Neuronal stem cell (in vitro differentiated cells): ENCODE results near the gene ARL2BP.

ENCODE experiments used
- DNase-seq: peaks from one replicate; pipeline ENCODE4 v3.0.0-alpha.2; 2013; ENCODE audit warnings: low spot score
- H2AFZ ChIP-seq: one replicate; pipeline ENCODE4 v1.6.1; 2013; ENCODE audit warnings: mild to moderate bottlenecking, low read length, inconsistent platforms
- H2AK5ac ChIP-seq: 2 replicates; pipeline ENCODE4 v1.6.1; 2013; ENCODE audit warnings: low read depth, mild to moderate bottlenecking, inconsistent platforms, low read length, moderate library complexity, mixed read lengths
- H2BK120ac ChIP-seq: 2 replicates; pipeline ENCODE4 v1.6.1; 2013; ENCODE audit warnings: low read depth, mild to moderate bottlenecking, inconsistent platforms, low read length, moderate library complexity, mixed read lengths
- H2BK12ac ChIP-seq: one replicate; pipeline ENCODE4 v1.6.1; 2013; ENCODE audit warnings: low read length, inconsistent platforms
- H2BK15ac ChIP-seq: 2 replicates; pipeline ENCODE4 v1.6.1; 2013; ENCODE audit warnings: mild to moderate bottlenecking, low read length, inconsistent platforms, mixed read lengths
- H2BK5ac ChIP-seq: one replicate; pipeline ENCODE4 v1.6.1; 2013; ENCODE audit warnings: inconsistent platforms, mild to moderate bottlenecking, low read length, moderate library complexity
- H3K14ac ChIP-seq: one replicate; pipeline ENCODE4 v1.6.1; 2013; ENCODE audit warnings: low read length, inconsistent platforms
- H3K18ac ChIP-seq: 2 replicates; pipeline ENCODE4 v1.6.1; 2013; ENCODE audit warnings: low read length, inconsistent platforms
- H3K23ac ChIP-seq: 2 replicates; pipeline ENCODE4 v1.6.1; 2013; ENCODE audit warnings: low read depth, mild to moderate bottlenecking, mixed read lengths, low read length, inconsistent platforms; ENCODE audit not compliant: poor library complexity
- H3K27ac ChIP-seq: replicated peaks from 3 replicates; pipeline ENCODE4 v1.5.1; 2013; ENCODE audit warnings: low read length, inconsistent platforms
- H3K27me3 ChIP-seq, 3 experiments: 2 replicates each; pipeline ENCODE4 v1.6.1; 2013; ENCODE audit warnings: low read length in 3 of 3, mild to moderate bottlenecking in 2 of 3, inconsistent platforms in 1 of 3, low read depth in 1 of 3, mixed read lengths in 1 of 3, moderate library complexity in 1 of 3; ENCODE audit not compliant: control insufficient read depth in 3 of 3, insufficient read depth in 3 of 3
- H3K36me3 ChIP-seq, 2 donors: replicated peaks in 1 of 2; 2 replicates each; pipeline ENCODE4 v1.6.1; 2013; ENCODE audit warnings: low read length in 2 of 2; ENCODE audit not compliant: control insufficient read depth in 2 of 2, insufficient read depth in 2 of 2
- H3K4ac ChIP-seq: 2 replicates; pipeline ENCODE4 v1.6.1; 2013; ENCODE audit warnings: inconsistent platforms, mild to moderate bottlenecking, low read length, moderate library complexity
- H3K4me1 ChIP-seq, 2 donors: 1 replicate in 1 of 2; 2 replicates in 1 of 2; pipeline ENCODE4 v1.6.1; 2013; ENCODE audit warnings: low read length in 2 of 2, low read depth in 1 of 2; ENCODE audit not compliant: control insufficient read depth in 2 of 2, insufficient read depth in 1 of 2
- H3K4me2 ChIP-seq: one replicate; pipeline ENCODE4 v1.6.1; 2013; ENCODE audit warnings: mild to moderate bottlenecking, low read length, inconsistent platforms; ENCODE audit not compliant: insufficient read depth, poor library complexity, severe bottlenecking
- H3K4me3 ChIP-seq, 2 donors: 2 replicates each; pipeline ENCODE4 v1.5.1; 2013; ENCODE audit warnings: low read length in 2 of 2, mild to moderate bottlenecking in 2 of 2, inconsistent platforms in 1 of 2, moderate library complexity in 1 of 2
- H3K79me1 ChIP-seq: one replicate; pipeline ENCODE4 v1.6.1; 2013; ENCODE audit warnings: low read depth, mild to moderate bottlenecking, inconsistent platforms, low read length, moderate library complexity
- H3K9ac ChIP-seq: one replicate; pipeline ENCODE4 v1.6.1; 2013; ENCODE audit warnings: mild to moderate bottlenecking, low read depth, low read length, inconsistent platforms; ENCODE audit not compliant: poor library complexity
- H3K9me3 ChIP-seq, 2 donors: replicated peaks in 1 of 2; 2 replicates each; pipeline versions ENCODE3 to v1.6.1; 2013; ENCODE audit warnings: low read length in 2 of 2, mild to moderate bottlenecking in 2 of 2, inconsistent platforms in 1 of 2, low read depth in 1 of 2, mixed read lengths in 1 of 2, moderate library complexity in 1 of 2; ENCODE audit not compliant: control insufficient read depth in 2 of 2, insufficient read depth in 1 of 2
- H4K8ac ChIP-seq: one replicate; pipeline ENCODE4 v1.6.1; 2013; ENCODE audit warnings: low read depth, mild to moderate bottlenecking, inconsistent platforms, low read length, moderate library complexity
- H4K91ac ChIP-seq: one replicate; pipeline ENCODE4 v1.6.1; 2013; ENCODE audit warnings: low read length, low read depth, mild to moderate bottlenecking, inconsistent platforms; ENCODE audit not compliant: poor library complexity
- WGBS, 2 donors: extraction: QIAGEN DNeasy Blood & Tissue Kit; methylation state at CpG; one replicate each; pipeline ENCODE4 v1.1.7; 2013; ENCODE audit warnings: missing lambda C conversion rate in 2 of 2, mixed read lengths in 1 of 2; ENCODE audit not compliant: insufficient read length in 2 of 2, insufficient replicate concordance in 1 of 2; ENCODE audit errors: extremely low coverage in 2 of 2; 5-methylcytosine and 5-hydroxymethylcytosine counted together

The ARL2BP gene

DNA sequence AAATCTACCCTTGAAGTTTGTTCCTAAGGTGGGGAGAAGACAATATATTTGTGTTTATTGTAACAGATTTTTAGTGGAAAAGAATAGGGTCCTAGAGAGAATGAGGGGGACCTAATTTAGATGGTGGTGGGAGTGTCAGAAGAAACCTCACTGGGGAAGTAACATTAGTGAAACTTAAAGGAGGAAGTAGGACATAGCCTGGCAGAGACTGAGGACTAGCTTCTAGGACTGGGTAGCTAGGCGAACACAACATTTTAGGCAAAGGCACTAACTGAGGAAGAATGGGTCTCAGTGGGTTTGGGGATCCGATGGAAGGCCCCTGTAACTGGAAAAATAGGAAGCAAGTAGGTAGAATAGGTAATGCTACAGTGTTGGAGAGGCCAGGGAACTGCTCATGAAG is 4.2 kb upstream of the ARL2BP start:
- no CpG with 5 or more reads among the region's 2 CpGs for WGBS, 2 donors
- no peak for DNase-seq

DNA sequence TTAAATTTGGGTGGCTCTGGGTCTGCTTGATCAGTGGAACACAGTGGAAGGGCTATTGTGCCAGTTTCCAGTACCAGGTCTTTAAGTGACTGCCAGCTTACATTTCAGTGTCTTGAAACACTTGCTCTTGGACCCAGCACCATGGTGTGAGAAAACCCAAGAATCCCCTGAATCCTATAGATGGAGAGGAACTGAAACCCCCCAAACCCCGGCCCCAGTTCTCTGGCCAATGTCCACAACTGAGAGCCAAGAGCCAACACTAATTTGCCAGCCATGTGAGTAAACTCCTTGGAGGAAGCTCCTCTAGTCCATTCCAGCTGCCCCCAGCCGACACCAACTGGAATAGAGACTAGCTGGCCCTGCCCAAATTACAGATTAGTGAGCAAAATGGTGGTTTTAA is 2.4 kb upstream of the ARL2BP start:
- Histone ChIP-seq H3K4me1 (peaks cover 1 to 2% of the 10 kb centered on the region in 2 donors), H2BK12ac (no peak overlapping the region), H4K8ac (no peak overlapping the region), H4K91ac (no peak overlapping the region), H3K27ac (no peak overlapping the region), H3K4me2 (no peak overlapping the region), H3K18ac (no peak overlapping the region), H3K36me3 (peaks cover 3 to 47% of the 10 kb centered on the region in 2 donors), H2BK15ac (no peak overlapping the region), H2BK120ac (no peak overlapping the region), H3K27me3 (no peaks in the 10 kb centered on the region), H3K23ac (no peak overlapping the region), H2AK5ac (no peak overlapping the region), H3K79me1 (no peaks in the 10 kb centered on the region), H2BK5ac (no peak overlapping the region), H3K9me3 (no peaks in the 10 kb centered on the region), H2AFZ (no peak overlapping the region), H3K14ac (no peak overlapping the region), H3K9ac (no peak overlapping the region), H3K4ac (no peak overlapping the region), H3K4me3 (no peak overlapping the region)
- no CpG with 5 or more reads among the region's 2 CpGs for WGBS, 2 donors
- DNase-seq = no peak

More for the DNA sequence above, 4.2 kb upstream of the ARL2BP start:
- H3K18ac ChIP-seq = no peak overlapping the region
- H2AFZ ChIP-seq = no peak overlapping the region
- H3K79me1 ChIP-seq = no peaks in the 10 kb centered on the region
- no peak overlapping the region for H3K27ac ChIP-seq
- peaks cover 3 to 53% of the 10 kb centered on the region in 2 donors for H3K36me3 ChIP-seq
- no peak overlapping the region for H4K8ac ChIP-seq
- H4K91ac ChIP-seq = no peak overlapping the region
- H2BK15ac ChIP-seq = no peak overlapping the region
- no peak overlapping the region for H2AK5ac ChIP-seq
- H3K9me3 ChIP-seq = peaks cover 0 to 7% of the 10 kb centered on the region in 2 donors
- no peak overlapping the region for H3K4me3 ChIP-seq
- H3K27me3 ChIP-seq = no peaks in the 10 kb centered on the region
- no peak overlapping the region for H3K4me2 ChIP-seq
- H3K4me1 ChIP-seq = peaks cover under 1 to 1% of the 10 kb centered on the region in 2 donors
- H3K23ac ChIP-seq = no peak overlapping the region
- H3K4ac ChIP-seq = no peak overlapping the region
- H2BK12ac ChIP-seq = no peak overlapping the region
- no peak overlapping the region for H2BK120ac ChIP-seq
- no peak overlapping the region for H2BK5ac ChIP-seq
- H3K9ac ChIP-seq = no peak overlapping the region
- no peak overlapping the region for H3K14ac ChIP-seq

DNA sequence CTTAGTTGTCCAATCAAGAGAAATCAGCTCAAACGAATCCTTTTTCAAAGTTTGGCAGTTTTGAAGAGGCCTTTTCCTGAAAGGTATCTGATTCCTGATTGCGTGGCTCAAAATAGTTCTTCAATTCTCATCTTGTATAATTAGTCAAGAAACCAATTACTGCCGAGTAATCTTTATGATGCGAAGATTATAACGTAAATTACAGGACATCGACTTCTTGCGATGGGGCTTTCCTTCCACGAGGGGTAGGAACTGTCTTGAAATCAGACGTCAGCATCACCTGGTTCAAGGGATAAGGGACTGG is 644 bp upstream of the ARL2BP start:
- no peak for DNase-seq
- Histone ChIP-seq H3K27ac (peak overlapping the region; percentile 48), H2BK12ac (no peak overlapping the region), H4K91ac (no peak overlapping the region), H3K4me1 (peaks cover 1 to 2% of the 10 kb centered on the region in 2 donors), H3K27me3 (peaks cover 0 to under 1% (median 0%) of the 10 kb centered on the region in 3 experiments), H2BK15ac (no peak overlapping the region), H3K79me1 (no peaks in the 10 kb centered on the region), H3K9me3 (peaks cover 0 to 2% of the 10 kb centered on the region in 2 donors), H3K18ac (peak overlapping the region; percentile 31), H3K23ac (no peak overlapping the region), H3K36me3 (peaks cover 4 to 44% of the 10 kb centered on the region in 2 donors), H2BK5ac (no peak overlapping the region), H3K4ac (no peak overlapping the region), H3K4me3 (peak overlapping the region; percentile 63 to 76), H2AK5ac (no peak overlapping the region), H3K4me2 (peak overlapping the region; percentile 72), H4K8ac (no peak overlapping the region), H2AFZ (peak overlapping the region; percentile 95), H3K9ac (no peak overlapping the region), H2BK120ac (no peak overlapping the region), H3K14ac (no peak overlapping the region)
- WGBS, 2 donors = no CpG with 5 or more reads among the region's 9 CpGs

DNA sequence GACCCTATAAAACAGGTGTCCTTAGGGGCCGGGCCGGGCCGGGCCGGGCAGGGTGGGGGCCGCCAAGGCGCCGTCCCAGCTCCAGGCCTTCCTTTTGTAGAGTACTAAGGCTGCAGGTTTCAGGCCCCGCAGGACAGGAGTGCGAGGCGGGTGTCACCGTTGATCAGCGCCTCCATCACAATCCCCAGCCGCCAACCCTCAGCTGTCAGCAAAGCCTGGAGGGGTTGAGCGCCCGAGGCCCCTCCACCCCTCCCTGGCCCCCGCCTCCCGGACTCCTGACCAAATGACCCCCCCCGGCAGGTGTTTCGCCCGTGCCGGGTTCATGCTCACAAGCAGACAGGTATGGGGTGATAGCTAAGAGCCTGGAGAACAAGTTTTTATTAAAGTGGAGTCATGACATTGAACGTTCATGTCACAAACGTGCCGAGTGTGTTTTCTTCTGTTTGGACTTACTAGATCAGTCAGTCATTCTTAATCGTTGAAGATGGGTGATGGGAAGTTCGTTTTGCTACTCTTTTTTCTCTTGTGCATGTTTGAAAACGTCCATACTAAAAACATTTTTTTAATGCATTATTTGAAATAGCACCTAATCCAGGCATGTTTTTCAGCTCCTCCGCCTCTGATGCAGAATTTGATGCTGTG is 534 bp downstream of the ARL2BP start:
- Histone ChIP-seq H3K9ac (peak overlapping the region; percentile 64), H2BK15ac (no peak overlapping the region), H4K91ac (no peak overlapping the region), H2AFZ (peak overlapping the region; percentile 95), H3K27ac (no peak overlapping the region), H3K4me1 (peaks cover 1 to 2% of the 10 kb centered on the region in 2 donors), H2BK120ac (no peak overlapping the region), H3K23ac (peak overlapping the region; percentile 60), H3K4me3 (peak overlapping the region; percentile 63 to 90), H3K14ac (no peak overlapping the region), H3K4me2 (peak overlapping the region; percentile 91), H2AK5ac (no peak overlapping the region), H2BK5ac (no peak overlapping the region), H3K4ac (no peak overlapping the region), H4K8ac (no peak overlapping the region), H2BK12ac (no peak overlapping the region), H3K27me3 (peaks cover 0 to 3% (median 0%) of the 10 kb centered on the region in 3 experiments), H3K9me3 (peaks cover 0 to 2% of the 10 kb centered on the region in 2 donors), H3K18ac (peak overlapping the region; percentile 50), H3K79me1 (no peaks in the 10 kb centered on the region), H3K36me3 (peaks cover 7 to 44% of the 10 kb centered on the region in 2 donors)
- no peak for DNase-seq
- WGBS, 2 donors = no CpG with 5 or more reads among the region's 28 CpGs
